ENCODE data around the gene C2orf80.
"Not testable (repeated sequence)": the region's sequence is repeated elsewhere in the genome, so short reads cannot be mapped to it uniquely, and the experiment has no call there.

Gene C2orf80

GRCh38 chr2:208189810-208190503 is at the start of gene C2orf80:
Gene C2orf80, minus strand, starts transcription at chr2:208190030. Its CDS starts 3,044 bp downstream, at chr2:208186986.
- no peak for DNase-seq

GRCh38 chr2:208235860-208236259 is 46.0 kb upstream of the C2orf80 start:
- no peak for DNase-seq

- DNase-seq = no peak
Observed at GRCh38 chr2:208234786-208235185, 45.0 kb upstream of the C2orf80 start.

GRCh38 chr2:208228476-208228875 is 38.6 kb upstream of the C2orf80 start:
- no peak for DNase-seq

- DNase-seq = no peak
Observed at GRCh38 chr2:208227581-208228232, 37.9 kb upstream of the C2orf80 start.

GRCh38 chr2:208224802-208225201 is 35.0 kb upstream of the C2orf80 start:
- DNase-seq = no peak

GRCh38 chr2:208222351-208222750 is 32.5 kb upstream of the C2orf80 start:
- no peak for DNase-seq

GRCh38 chr2:208221873-208222272 is 32.0 kb upstream of the C2orf80 start:
- DNase-seq = not testable (repeated sequence)

GRCh38 chr2:208210688-208211451 is 21.0 kb upstream of the C2orf80 start:
- DNase-seq = no peak

GRCh38 chr2:208208335-208209085 is 18.7 kb upstream of the C2orf80 start:
- no peak for DNase-seq

- no peak for DNase-seq
Observed at GRCh38 chr2:208207769-208208168, 17.9 kb upstream of the C2orf80 start.

GRCh38 chr2:208204166-208204565 is 14.3 kb upstream of the C2orf80 start:
- no peak for DNase-seq

GRCh38 chr2:208195531-208195930 is 5.7 kb upstream of the C2orf80 start:
- DNase-seq = no peak

- DNase-seq = no peak
Observed at GRCh38 chr2:208192611-208193236, 2.9 kb upstream of the C2orf80 start.

- DNase-seq = no peak
Observed at GRCh38 chr2:208189069-208189809, 591 bp downstream of the C2orf80 start.

GRCh38 chr2:208186893-208187292 is 2.9 kb downstream of the C2orf80 start:
- no peak for DNase-seq

- no peak for DNase-seq
Observed at GRCh38 chr2:208186465-208186864, 3.4 kb downstream of the C2orf80 start.

- DNase-seq = no peak
Observed at GRCh38 chr2:208183972-208184705, 5.7 kb downstream of the C2orf80 start.

- no peak for DNase-seq
Observed at GRCh38 chr2:208183526-208183925, 6.3 kb downstream of the C2orf80 start.

- DNase-seq = no peak
Observed at GRCh38 chr2:208182835-208183234, 7.0 kb downstream of the C2orf80 start.

GRCh38 chr2:208179028-208179609 is 10.7 kb downstream of the C2orf80 start:
- DNase-seq = no peak

All from NCI-H2081 (cell line).